Right lung (tissue), 10 donors: ENCODE measurements around the gene INO80. TPM values are rescaled to one million over a fixed set of nuclear protein-coding genes. Genes with fewer than 3 reads are reported as not detected.
"Not testable (repeated sequence)": the region's sequence is repeated elsewhere in the genome, so short reads cannot be mapped to it uniquely, and the experiment has no call there.

Experiments used
- DNase-seq, 2 donors: peaks; one replicate each; pipeline ENCODE4 v3.0.0-alpha.2; 2013
- long read RNA-seq, 8 donors: transcript quantifications; one replicate each; lab custom pipeline, GENCODE V29; 2026
- polyA plus RNA-seq, 5 donors: library from polyadenylated mRNA; unstranded; fragments of 120-200 nt; gene quantifications; one replicate each; pipeline versions ENCODE4 v1.2.1 to v1.2.3, GENCODE V29; 2013; ENCODE audit warnings: inconsistent platforms in 1 of 5, low replicate concordance in 1 of 5; ENCODE audit not compliant: insufficient read length in 5 of 5, insufficient read depth in 1 of 5

Gene INO80, protein sequence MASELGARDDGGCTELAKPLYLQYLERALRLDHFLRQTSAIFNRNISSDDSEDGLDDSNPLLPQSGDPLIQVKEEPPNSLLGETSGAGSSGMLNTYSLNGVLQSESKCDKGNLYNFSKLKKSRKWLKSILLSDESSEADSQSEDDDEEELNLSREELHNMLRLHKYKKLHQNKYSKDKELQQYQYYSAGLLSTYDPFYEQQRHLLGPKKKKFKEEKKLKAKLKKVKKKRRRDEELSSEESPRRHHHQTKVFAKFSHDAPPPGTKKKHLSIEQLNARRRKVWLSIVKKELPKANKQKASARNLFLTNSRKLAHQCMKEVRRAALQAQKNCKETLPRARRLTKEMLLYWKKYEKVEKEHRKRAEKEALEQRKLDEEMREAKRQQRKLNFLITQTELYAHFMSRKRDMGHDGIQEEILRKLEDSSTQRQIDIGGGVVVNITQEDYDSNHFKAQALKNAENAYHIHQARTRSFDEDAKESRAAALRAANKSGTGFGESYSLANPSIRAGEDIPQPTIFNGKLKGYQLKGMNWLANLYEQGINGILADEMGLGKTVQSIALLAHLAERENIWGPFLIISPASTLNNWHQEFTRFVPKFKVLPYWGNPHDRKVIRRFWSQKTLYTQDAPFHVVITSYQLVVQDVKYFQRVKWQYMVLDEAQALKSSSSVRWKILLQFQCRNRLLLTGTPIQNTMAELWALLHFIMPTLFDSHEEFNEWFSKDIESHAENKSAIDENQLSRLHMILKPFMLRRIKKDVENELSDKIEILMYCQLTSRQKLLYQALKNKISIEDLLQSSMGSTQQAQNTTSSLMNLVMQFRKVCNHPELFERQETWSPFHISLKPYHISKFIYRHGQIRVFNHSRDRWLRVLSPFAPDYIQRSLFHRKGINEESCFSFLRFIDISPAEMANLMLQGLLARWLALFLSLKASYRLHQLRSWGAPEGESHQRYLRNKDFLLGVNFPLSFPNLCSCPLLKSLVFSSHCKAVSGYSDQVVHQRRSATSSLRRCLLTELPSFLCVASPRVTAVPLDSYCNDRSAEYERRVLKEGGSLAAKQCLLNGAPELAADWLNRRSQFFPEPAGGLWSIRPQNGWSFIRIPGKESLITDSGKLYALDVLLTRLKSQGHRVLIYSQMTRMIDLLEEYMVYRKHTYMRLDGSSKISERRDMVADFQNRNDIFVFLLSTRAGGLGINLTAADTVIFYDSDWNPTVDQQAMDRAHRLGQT (N-terminal part only)
- polyA plus RNA-seq, result 10 to 100 TPM; 21.0 to 28.8 (median 25.4) TPM
- long read RNA-seq, donor 1, partial matches to known transcripts, result 15 of 40 reads
- long read RNA-seq, donor 1, other reads (novel, unspliced or antisense), result 24 of 40 reads
- long read RNA-seq, donor 2, result 0 reads
- long read RNA-seq, donor 3, partial matches to known transcripts, result 0 of 3 reads
- long read RNA-seq, donor 3, other reads (novel, unspliced or antisense), result 0 of 3 reads
- long read RNA-seq, donor 4, result 0 reads
- long read RNA-seq, donor 5, result 0 reads
- long read RNA-seq, donor 6, partial matches to known transcripts, result 0 of 2 reads
- long read RNA-seq, donor 6, other reads (novel, unspliced or antisense), result 0 of 2 reads
- long read RNA-seq, donor 7, partial matches to known transcripts, result 0 of 2 reads
- long read RNA-seq, donor 7, other reads (novel, unspliced or antisense), result 0 of 2 reads
- long read RNA-seq, donor 8, result 0 reads

DNA sequence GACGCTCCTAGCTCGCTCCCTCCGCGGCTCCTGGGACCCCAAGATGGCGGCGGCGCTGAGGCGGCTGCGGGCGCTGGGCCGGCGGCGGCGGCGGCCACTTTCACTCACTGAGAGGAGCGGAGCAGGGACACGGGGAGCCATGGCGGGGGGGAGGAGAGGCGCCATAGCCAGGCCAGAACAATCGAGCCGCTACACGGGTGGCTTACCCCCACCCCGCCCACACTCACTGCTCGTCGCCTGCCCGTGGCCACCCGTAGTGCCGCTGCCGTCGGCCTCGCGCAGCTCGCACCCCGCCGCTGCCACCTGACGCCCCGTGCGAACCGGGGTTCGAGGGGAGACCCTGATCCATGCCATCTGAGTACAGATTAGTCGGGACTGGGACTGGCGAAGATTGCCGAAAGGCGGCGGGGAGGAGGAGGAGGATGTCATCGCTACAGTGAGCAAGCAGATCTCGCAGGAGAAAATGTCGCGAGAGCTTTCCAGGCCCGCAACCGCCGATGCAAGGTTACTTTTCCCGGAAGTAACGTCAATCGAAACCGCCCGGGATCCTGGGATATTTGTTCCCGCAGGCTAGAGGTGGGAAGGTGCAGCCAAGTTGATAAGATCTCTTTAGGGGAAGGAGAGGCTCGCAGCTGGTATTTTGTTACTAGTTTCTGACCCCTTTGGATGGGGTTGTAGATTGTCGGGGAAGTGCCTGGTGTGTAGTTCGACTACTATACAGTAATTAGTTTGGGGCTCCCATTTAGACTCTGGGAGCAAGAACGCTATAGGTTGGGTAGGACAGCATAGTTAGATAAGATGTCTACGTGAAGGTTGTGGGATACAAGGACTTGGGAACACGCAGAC lies at the start of gene INO80:
TSS of gene INO80 (minus strand) at position 165 of the 846 bp plus-strand sequence. CDS start 19,970 bp downstream, outside the sequence.
- DNase-seq, result peak; percentile 98 to 99

DNA sequence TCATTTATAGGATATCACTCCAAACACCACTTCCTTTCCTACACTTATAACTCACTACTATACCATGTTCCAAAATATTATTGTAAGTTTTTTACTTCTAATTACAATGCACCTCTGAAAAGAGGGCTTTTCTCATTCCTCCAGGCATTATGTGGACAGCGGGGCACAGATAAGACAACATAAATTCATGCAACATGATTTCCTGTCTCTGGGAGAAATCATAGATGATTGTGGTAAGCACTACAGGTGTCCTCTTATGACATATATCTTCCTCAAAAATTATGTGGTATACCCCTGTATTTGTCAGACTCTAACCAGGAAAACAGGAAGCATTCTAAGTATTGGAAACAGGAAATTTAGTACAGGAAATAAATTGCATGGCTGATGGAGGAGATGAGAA lies 45.7 kb upstream of the INO80 start:
- DNase-seq, result no peak

DNA sequence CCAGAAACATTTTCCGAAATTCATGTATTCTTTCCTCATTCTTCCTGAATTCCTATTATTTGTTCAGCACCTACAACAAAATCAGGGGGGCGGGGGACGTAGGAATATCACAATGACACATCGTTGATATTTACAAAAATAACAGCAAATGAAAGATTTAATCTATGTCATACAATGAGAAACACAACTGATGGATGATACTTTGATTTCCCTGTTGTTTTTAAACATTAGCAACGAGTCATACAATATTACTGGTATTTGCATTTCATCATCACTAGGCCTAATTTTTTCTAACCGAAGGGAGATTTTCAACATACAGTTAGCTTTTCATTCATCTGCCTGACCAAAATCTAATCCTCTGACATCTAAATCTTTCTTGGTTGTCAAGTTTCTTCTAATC lies 45.3 kb upstream of the INO80 start:
- DNase-seq, result no peak

DNA sequence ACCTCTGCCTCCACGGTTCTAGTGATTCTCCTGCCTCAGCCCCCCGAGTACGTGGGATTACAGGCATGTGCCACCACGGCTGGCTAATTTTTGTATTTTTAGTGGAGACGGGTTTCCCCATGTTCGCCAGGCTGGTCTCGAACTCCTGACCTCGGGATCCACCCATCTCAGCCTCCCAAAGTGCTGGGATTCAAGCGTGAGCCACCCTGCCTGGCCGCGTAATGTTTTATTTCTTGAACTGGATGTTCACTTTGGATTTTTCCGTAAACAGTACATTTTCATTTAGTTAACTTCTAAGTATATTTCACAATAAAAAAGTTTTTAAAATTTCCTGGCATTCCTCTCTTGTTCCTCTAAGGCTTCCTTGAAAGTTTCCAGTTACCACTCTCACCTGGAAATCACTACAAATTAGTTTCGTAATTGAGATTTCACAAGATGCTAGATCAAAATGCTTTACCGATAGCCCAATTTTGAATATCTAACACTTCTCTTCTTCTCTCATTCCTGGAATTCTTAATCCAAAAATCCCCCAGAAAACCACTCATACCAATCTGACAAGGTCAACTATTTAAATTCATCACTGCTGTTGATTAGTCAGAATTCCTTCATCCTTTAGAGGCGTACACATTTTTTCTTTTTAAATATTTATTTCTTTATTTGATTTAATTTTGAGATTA lies 44.7 kb upstream of the INO80 start:
- no peak for DNase-seq

DNA sequence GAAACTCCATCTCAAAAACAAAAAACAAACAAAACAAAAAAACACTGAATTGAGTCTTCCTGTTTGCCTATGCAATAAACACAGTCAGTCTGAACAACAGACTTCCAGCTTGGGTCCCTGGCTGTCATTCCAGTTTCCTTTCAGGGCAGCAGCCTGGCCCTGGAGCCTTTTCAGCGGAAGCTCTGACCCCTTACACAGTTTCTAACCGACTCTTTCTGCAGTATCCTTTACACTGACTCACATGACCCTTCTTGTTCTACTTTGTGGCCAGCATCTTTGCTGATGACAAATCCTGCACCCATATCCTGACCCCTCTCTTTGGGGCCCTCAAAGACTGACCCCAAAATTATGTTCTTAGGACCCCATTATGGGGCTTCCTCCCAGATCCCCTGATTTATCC lies 38.3 kb upstream of the INO80 start:
- no peak for DNase-seq

DNA sequence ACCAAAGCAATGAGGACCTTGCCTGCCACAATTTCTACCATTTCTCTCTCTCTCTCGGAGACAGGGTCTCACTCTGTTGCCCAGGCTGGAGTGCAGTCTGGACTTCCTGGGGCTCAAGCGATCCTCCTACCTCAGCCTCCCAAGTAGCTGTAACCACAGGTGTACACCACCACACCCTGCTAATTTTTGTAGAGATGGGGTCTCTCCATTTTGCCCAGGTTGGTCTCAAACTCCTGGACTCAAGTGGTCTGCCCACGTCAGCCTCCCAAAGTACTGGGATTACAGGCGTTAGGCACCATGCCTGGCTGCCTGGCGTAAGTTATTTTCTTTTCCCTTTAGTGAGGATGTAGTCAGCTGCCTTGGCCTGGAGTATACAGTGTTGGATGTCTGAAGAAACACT lies 37.7 kb upstream of the INO80 start:
- no peak for DNase-seq

DNA sequence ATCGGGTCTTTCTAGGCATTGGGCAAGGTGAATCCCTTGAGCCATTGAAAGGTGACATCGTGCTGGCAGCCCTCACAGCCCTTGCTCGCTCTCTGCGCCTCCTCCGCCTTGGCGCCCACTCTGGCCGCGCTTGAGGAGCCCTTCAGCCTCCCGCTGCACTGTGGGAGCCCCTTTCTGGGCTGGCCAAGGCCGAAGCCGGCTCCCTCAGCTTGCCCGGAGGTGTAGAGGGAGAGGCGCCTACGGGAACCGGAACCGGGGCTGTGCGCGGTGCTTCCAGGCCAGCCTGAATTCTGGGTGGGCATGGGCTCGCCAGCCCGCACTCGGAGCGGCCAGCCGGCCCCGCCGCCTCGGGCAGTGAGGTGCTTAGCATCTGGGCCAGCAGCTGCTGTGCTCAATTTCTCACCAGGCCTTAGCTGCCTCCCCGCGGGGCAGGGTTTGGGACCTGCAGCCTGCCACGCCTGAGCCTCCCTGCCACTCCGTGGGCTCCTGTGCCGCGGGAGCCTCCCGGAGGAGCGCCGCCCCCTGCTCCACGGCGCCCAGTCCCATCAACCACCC lies 35.4 kb upstream of the INO80 start:
- no peak for DNase-seq

DNA sequence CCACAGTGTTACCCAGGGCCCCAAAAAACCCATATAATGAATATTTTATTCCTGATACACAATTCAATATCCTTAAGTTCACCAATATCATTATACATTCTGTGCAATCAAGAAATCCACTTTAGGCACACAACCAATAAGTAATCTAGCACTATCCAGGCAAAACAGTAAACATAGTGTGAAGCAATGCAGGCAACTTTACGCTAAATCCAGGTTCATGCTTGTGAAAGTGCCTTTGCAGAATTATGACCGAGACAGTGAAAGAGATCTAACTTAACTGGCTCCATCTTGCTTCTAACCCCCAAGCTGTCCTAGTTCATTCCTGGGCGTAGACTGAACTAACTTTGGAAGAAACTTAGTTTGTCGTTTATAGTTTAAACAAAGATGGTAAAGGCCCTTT lies 34.2 kb upstream of the INO80 start:
- no peak for DNase-seq

DNA sequence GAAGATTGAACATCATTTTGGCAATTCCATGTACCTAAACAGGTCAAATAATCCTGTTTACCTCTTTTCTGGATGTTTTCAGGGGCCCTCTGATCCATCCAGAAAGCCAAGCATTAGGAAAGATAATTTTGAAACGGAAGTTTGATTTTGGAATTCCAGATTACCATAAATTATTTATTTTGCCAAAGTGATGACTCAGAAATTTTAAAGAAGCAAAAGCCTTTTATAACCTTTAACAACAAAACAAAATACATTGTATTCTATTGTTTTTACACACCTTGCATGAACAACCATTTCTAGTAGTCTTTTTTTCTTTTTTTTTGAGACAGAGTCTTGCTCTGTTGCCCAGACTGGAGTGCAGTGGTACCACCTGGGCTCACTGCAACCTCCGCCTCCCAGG lies 32.0 kb upstream of the INO80 start:
- no peak for DNase-seq

DNA sequence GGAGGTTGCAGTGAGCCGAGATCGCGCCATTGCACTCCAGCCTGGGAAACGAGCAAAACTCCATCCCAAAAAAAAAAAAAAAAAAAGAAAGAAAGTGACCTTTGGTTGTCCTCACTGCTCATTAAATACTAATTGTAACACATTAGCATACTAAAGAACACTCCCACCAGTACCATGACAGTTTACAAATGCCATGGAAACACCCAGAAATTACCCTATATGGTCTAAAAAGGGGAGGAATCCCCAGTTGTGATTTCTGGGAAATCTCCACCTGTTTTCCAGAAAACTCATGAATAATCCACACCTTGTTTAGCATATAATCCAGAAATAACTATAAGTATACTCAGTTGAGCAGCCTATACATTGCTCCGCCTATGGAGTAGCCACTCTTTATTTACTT lies 23.5 kb upstream of the INO80 start:
- no peak for DNase-seq

DNA sequence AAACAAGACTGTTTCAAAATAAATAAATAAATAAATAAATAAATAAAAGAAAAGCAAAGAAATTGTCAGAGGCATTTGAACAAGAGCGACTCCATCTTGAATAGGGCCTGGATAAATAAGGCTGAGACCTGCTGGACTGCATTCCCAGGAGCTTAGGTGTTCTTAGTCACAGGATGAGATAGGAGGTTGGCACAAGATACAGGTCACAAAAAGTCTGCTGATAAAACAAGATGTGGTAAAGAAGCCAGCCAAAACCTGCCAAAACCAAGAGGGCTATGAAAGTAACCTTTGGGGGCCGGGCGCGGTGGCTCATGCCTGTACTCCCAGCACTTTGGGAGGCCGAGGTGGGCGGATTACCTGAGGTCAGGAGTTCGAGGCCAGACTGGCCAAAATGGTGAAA lies 23.0 kb upstream of the INO80 start:
- DNase-seq, result not testable (repeated sequence)

DNA sequence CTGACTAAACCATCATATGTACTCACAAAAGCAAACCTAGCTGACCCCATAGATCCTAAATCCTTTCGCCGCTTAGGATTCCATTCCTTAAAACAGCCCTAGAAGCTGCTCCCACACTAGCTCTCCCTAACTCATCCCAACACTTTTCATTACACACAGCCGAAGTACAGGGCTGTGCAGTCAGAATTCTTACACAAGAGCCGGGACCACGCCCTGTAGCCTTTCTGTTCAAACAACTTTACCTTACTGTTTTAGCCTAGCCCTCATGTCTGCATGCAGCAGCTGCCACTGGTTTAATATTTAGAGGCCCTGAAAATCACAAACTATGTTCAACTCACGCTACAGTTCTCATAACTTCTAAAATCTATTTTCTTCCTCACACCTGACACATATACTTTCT lies 19.5 kb upstream of the INO80 start:
- DNase-seq, result not testable (repeated sequence)

DNA sequence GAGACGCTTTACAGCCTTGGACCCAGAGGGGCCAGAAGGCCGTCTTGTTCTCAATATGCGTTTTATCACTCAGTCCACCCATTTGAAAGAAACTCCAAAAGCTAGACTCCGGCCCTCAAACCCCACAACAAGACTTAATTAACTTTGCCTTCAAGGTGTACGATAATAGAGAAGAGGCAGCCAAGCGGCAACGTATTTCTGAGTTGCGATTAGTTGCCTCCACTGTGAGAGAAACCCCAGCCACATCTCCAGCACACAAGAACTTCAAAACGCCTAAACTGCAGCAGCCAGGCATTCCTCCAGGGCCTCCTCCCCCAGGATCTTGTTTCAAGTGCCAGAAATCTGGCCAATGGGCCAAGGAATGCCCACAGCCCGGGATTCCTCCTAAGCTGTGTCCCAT lies 17.4 kb upstream of the INO80 start:
- DNase-seq, result no peak

DNA sequence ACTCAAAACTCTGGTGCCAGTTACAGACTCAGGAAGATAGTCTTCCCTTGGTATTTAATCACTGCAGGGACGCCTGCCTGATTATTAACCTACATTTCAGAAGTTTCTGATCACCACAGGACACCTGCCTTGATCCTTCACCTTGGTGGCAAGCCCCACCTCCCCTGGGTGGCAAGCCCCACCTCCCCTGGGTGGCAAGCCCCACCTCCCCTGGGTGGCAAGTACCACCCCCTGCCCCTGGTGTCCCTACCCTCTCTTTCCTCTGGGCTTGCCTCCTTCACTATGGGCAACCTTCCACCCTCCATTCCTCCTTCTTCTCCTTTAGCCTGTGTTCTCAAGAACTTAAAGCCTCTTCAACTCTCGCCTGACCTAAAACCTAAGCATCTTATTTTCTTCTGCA lies 16.0 kb upstream of the INO80 start:
- not testable (repeated sequence) for DNase-seq

DNA sequence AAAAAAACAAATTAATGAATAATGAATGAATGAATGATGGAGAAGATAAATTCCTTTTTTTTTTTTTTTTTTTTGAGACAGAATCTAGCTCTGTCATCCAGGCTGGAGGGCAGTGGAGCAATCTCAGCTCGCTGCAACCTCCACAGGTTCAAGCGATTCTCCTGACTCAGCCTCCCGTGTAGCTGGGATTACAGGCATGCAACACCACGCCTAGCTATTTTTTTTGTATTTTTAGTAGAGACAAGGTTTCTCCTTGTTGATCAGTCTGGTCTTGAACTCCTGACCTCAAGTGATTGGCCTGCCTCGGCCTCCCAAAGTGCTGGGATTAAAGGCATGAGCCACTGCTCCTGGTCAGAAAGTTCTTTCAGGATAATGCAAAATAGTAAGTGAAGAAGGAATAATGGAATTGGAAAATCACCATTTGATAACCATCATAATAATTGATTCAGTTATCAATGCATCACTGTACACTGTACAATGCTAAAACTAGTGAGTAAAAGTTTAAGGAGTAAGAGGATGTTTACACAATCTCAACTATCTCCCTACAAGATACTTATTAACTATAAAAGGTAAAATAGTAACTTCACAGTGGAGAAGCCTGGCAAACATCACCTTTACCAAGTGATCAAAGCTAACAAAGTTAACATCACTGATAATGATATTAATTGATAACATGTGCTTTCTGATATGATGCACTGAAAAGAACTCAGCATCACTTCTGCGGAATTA lies 12.3 kb upstream of the INO80 start:
- DNase-seq, result no peak

DNA sequence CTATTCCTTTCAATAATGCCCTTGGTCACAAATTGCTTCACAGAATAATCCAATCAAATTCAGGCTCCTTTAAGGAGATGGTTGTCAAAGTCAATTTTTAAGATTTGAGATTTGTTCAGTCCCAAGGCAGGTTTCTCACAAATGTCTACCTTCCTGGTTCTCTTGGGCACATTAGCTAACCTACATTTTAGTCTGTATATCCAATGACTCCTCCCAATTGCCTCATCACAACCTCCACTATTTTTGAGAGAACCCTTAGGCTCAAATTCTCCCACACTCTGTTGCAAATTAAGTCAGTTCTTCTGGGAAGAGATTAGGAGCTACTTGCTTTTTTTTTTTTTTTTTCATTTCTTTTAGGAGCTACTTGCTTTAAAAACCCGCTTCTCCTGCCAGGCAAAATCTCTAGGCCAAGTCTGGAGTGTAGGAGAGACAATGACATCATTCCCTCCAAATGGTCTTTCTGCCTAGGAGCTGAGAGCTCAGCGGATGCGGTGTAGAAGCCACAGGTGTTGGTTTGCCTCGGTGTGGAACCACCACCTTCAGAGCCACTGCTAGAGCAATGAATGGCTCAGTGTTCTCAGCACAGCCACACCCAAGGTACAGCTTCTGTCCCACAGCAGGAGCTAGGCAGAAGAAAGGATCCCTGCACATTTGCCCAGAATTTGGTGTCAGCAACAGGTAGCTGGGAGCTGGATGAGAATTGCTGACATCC lies 10.0 kb upstream of the INO80 start:
- DNase-seq, result no peak

DNA sequence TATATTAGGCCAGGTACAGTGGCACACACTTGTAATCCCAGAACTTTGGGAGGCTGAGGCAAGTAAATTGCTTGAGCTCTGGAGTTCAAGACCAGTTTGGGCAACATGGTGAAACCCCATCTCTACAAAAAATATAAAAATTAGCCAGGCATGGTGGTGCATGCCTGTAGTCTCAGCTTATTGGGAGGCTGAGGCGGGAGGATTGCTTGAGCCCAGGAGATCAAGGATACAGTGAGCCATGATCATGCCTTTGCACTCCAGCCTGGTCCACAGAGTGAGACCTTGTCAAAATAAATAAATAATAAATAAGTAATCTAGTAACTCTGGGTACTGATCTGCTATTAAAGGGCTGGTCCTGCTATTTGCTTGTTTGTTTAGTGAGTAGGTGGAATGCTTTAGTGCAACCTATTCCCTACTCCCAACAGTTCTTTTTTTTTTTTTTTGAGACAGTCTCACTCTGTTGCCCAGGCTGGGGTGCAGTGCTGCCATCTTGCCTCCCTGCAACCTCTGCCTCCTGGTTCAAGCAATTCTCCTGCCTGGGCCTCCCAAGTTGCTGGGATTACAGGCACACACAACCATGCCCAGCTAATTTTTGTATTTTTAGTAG lies 9.1 kb upstream of the INO80 start:
- no peak for DNase-seq
